ENCODE data around the gene BMP7. TPM values are rescaled to one million over a fixed set of nuclear protein-coding genes. Genes with fewer than 3 reads are reported as not detected.

Gene BMP7
- total and polyA plus RNA-seq, 9 of the 15 experiments (the other 6 are each of a cell fraction or from before 2014, with no cell fraction given): 0.18 TPM; not detected in 8

DNA sequence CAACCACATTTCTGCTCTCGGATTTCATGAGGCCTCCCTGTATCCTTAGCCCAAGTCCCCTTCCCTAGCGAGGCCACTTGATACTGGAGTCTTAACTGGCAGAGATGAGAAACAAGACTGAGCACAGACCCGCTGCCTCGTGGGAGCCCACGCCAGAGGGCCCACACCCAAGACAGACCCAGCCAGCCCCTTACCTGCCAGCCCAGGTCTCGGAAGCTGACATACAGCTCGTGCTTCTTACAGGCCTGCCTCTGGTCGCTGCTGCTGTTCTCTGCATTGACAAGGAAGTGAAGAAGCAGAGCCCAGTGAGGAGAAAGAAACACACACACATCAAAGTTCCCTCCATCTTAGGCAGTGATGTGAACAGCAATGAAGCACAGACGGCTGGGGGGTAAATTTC is 91.7 kb downstream of the BMP7 start:
- peaks cover 0 to 15% of the 10 kb centered on the region in 2 experiments; a peak in 2 of 5 replicates for H3K4me1 ChIP-seq (replicated peaks in 1 of 2; ENCODE audit: control insufficient read depth in 2 of 2, insufficient read depth in 2 of 2, low read length in 2 of 2)
- H3K9me3 ChIP-seq (replicated peaks; ENCODE audit: control insufficient read depth, insufficient read depth, low read depth, low read length): no peaks in the 10 kb centered on the region; the same call in 1 of the 2 replicates
- H3K4me2 ChIP-seq (ENCODE audit: insufficient read depth, low read length): no peak overlapping the region
- peaks cover 14 to 53% of the 10 kb centered on the region in 2 experiments; a peak in 4 of 5 replicates for H3K27me3 ChIP-seq (ENCODE audit: control insufficient read depth in 2 of 2, insufficient read depth in 2 of 2, low read length in 2 of 2)
- no peak overlapping the region for H2AFZ ChIP-seq (ENCODE audit: low read depth, low read length)
- BruUV-seq (replicated peaks): no TSS peak
- intact Hi-C loops (cut with micrococcal nuclease): no loop called here
- no peaks in the 10 kb centered on the region for H3K9me1 ChIP-seq (ENCODE audit: control insufficient read depth, insufficient read depth, low read length)
- H4K20me1 ChIP-seq (replicated peaks; ENCODE audit: control insufficient read depth, insufficient read depth, low read length): no peaks in the 10 kb centered on the region
- ATAC-seq (no peak), FAIRE-seq (no peak), DNase-seq (ENCODE audit: extremely low read depth in 1 of 4, low spot score in 3 of 4) (no peak)
- TF ChIP-seq ZNF589 (CRISPR knock-in tag; IDR thresholded peaks at IDR 0.05; ENCODE audit: low read depth): no peak
- no peak for TF ChIP-seq CBX8 (IDR thresholded peaks at IDR 0.05; ENCODE audit: borderline replicate concordance, extremely low read depth, low read depth, low read length, poor library complexity, severe bottlenecking)
- TF ChIP-seq, protein P1, sequence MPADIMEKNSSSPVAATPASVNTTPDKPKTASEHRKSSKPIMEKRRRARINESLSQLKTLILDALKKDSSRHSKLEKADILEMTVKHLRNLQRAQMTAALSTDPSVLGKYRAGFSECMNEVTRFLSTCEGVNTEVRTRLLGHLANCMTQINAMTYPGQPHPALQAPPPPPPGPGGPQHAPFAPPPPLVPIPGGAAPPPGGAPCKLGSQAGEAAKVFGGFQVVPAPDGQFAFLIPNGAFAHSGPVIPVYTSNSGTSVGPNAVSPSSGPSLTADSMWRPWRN (IDR thresholded peaks at IDR 0.05; ENCODE audit: low read depth): no peak
- TF ChIP-seq, protein P2, sequence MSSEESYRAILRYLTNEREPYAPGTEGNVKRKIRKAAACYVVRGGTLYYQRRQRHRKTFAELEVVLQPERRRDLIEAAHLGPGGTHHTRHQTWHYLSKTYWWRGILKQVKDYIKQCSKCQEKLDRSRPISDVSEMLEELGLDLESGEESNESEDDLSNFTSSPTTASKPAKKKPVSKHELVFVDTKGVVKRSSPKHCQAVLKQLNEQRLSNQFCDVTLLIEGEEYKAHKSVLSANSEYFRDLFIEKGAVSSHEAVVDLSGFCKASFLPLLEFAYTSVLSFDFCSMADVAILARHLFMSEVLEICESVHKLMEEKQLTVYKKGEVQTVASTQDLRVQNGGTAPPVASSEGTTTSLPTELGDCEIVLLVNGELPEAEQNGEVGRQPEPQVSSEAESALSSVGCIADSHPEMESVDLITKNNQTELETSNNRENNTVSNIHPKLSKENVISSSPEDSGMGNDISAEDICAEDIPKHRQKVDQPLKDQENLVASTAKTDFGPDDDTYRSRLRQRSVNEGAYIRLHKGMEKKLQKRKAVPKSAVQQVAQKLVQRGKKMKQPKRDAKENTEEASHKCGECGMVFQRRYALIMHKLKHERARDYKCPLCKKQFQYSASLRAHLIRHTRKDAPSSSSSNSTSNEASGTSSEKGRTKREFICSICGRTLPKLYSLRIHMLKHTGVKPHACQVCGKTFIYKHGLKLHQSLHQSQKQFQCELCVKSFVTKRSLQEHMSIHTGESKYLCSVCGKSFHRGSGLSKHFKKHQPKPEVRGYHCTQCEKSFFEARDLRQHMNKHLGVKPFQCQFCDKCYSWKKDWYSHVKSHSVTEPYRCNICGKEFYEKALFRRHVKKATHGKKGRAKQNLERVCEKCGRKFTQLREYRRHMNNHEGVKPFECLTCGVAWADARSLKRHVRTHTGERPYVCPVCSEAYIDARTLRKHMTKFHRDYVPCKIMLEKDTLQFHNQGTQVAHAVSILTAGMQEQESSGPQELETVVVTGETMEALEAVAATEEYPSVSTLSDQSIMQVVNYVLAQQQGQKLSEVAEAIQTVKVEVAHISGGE (CRISPR knock-in tag; IDR thresholded peaks at IDR 0.05): peak in 1 of 3 experiments; percentile 87; a peak in 2 of 6 replicates
- no peak for TF ChIP-seq ZNF41 (CRISPR knock-in tag; conservative IDR thresholded peaks at IDR 0.05)
- no peak for TF ChIP-seq RFX7 (CRISPR knock-in tag; IDR thresholded peaks at IDR 0.05)
- in situ Hi-C loops (cut with MboI): no loop called here
- POLR2A ChIA-PET: no interaction called here
- H3K4me3 ChIP-seq: no peak overlapping the region
- H3K9ac ChIP-seq (ENCODE audit: insufficient read depth in 1 of 2, low read depth in 2 of 2, low read length in 2 of 2): no peak overlapping the region
- CTCF ChIA-PET (ENCODE audit: low intra/inter-chr PET ratio): no interaction called here
- H3K27ac ChIP-seq (ENCODE audit: extremely low read depth, low read depth, low read length): no peak overlapping the region
- H3K36me3 ChIP-seq (ENCODE audit: control insufficient read depth, insufficient read depth, low read length): no peaks in the 10 kb centered on the region
- 0% methylated on average over 9 of the region's 9 CpGs for WGBS (ENCODE audit: insufficient coverage, low coverage, missing lambda C conversion rate)
- no peaks in the 10 kb centered on the region for H3K79me2 ChIP-seq (ENCODE audit: control insufficient read depth, insufficient read depth, low read length)

Measured in K562 (cell line).